ENCODE data around the gene S100A5. TPM values are rescaled to one million over a fixed set of nuclear protein-coding genes. Genes with fewer than 3 reads are reported as not detected.

S100A5 gene
- total and polyA plus RNA-seq, 7 experiments from 2014 or later, result 0.78 to 2.0 (median 1.2) TPM; not detected in 2

DNA sequence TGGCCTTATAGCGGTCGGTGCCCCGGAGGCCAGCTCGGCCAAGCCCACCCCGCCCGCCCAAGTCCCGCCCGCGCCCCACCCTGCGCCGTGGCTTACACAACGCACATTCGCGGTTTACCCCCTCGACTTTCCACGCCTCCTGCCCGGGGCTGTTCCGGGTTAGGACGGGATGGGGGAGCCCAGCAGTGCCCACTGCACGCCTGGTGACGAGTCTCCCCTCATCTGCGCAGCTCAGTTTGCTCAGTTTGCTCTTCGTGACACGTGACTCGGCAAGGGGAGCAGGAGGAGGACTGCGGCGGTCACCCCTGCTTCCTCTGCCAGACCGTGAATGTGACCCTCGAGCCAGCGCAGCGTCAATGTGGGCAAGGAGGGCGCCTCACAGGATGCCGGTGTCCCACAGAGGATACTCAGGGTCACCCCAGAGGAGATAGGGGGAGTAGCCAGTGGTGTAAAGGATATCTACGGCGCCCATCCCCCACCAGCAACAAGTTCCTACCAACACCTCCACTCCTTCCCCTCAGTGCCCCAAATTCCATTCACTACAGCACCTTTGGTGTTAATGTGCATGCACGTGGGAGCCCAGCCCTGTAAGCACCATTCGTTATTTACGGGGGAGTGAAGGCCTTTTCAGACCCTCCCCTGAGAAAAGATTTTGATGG is 4.6 kb downstream of the S100A5 start:
- Histone ChIP-seq H3K4me1 (ENCODE audit: control insufficient read depth in 2 of 2, insufficient read depth in 2 of 2, low read length in 2 of 2) (peaks cover 71% of the 10 kb centered on the region in 2 donors), H3K4me3 (ENCODE audit: low read length) (peak overlapping the region; percentile 95), H3K36me3 (ENCODE audit: control insufficient read depth in 2 of 3, insufficient read depth in 3 of 3, low read length in 3 of 3) (peaks cover 0 to 3% (median 0%) of the 10 kb centered on the region in 3 experiments), H3K9me3 (ENCODE audit: control insufficient read depth in 2 of 3, low read length in 3 of 3) (no peaks in the 10 kb centered on the region), H3K27me3 (ENCODE audit: control insufficient read depth in 2 of 2, insufficient read depth in 2 of 2, low read length in 2 of 2) (no peaks in the 10 kb centered on the region), H3K27ac (ENCODE audit: low read depth, low read length) (peak overlapping the region; percentile 98)
- no peaks in the 10 kb centered on the region for H3K27me3 Mint-ChIP-seq
- ChIA-PET CTCF (interaction anchor here (0.7 to 6.1 kb wide), 6 partner anchors 9 to 34 kb away, joined by 3 to 139 read pairs (median 8); partner anchors contain the start of gene S100A4), POLR2A (interaction anchor here (0.5 to 7.3 kb wide), 15 partner anchors 8 to 388 kb away, joined by 3 to 268 read pairs (median 3); partner anchors contain the start of genes CHTOP, S100A4 and S100A5)
- peaks cover 60 to 88% (median 83%) of the 10 kb centered on the region in 7 donors for H3K4me1 Mint-ChIP-seq
- ATAC-seq, result peak; percentile 86
- peak overlapping the region; percentile 94 to 99 (median 98) for H3K27ac Mint-ChIP-seq
- intact Hi-C loops (cut with micrococcal nuclease), result loop anchor here (1.0 to 10.0 kb wide), 4 partner anchors 9 to 459 kb away; partner anchors contain the start of genes S100A4 (in 2 of the 2), CREB3L4 (in 1 of the 2), RPS27 (in 1 of the 2) and SLC39A1 (in 1 of the 2)
- peak; percentile 61 to 88 (median 79) for DNase-seq
- H3K9me3 Mint-ChIP-seq, result no peaks in the 10 kb centered on the region
- H3K4me3 Mint-ChIP-seq, result peak overlapping the region; percentile 92 to 97 (median 96)
- peaks cover 0 to 30% (median 0%) of the 10 kb centered on the region in 5 donors for H3K36me3 Mint-ChIP-seq

DNA sequence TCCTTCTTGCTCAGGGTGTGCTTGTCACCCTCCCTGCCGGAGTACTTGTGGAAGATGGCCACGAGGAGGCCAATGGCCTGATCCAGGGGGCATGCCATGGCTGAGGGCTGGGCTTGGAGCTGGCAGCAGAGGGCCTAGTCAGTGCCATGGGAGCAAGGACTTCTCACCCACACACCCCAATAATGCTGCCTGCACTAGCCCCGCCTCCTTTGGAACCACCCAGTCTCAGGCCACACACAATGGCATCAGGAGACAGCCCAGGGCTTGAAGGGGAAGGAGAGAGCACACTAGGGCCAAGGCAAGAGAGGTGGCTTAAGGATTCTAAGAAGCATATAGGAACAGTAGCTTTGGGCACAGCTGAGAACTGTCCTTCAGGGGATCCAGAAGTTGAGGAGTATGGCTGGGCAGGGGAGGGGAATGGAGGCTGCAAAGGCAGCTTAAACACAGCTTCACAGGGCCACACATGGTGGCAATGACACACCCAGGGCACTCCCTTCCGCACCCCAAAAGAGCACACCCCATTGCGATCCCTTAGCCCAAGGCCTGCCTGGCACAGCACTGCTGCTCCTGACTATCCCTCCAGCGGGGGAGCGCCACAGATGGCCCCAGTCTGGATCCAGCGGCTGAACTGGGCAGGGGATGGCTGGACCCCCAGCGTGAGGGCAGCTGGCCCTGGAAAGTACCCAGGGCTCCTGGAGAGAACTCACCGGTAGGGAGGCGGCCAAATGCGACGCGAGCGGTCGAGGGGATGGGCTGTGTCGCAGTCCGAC is 5.3 kb downstream of the S100A5 start, which contains the start of gene S100A6:
Gene S100A6, minus strand, starts transcription at position 750 of the 770 bp plus-strand sequence. Its CDS starts 652 bp downstream, at position 98.
- peaks cover 0 to 3% (median 0%) of the 10 kb centered on the region in 3 experiments for H3K36me3 ChIP-seq (ENCODE audit: control insufficient read depth in 2 of 3, insufficient read depth in 3 of 3, low read length in 3 of 3)
- Mint-ChIP-seq H3K9me3 (no peaks in the 10 kb centered on the region), H3K27ac (peak within 1 kb of the TSS; percentile 94 to 99 (median 98)), H3K27me3 (no peaks in the 10 kb centered on the region), H3K4me3 (peak within 1 kb of the TSS; percentile 94 to 98 (median 96)), H3K36me3 (peaks cover 0 to 32% (median 0%) of the 10 kb centered on the region in 5 donors), H3K4me1 (peaks cover 59 to 83% (median 81%) of the 10 kb centered on the region in 7 donors)
- intact Hi-C loops (cut with micrococcal nuclease), result loop anchor here (1.0 to 10.0 kb wide), 5 partner anchors 10 to 459 kb away; partner anchors contain the start of genes S100A4 (in 2 of the 2), CREB3L4 (in 1 of the 2), RPS27 (in 1 of the 2) and SLC39A1 (in 1 of the 2)
- peak within 1 kb of the TSS; percentile 95 for H3K4me3 ChIP-seq (ENCODE audit: low read length)
- DNase-seq (peak in 8 of 9 donors; percentile 34 to 59 (median 46)), ATAC-seq (peak; percentile 60)
- no peaks in the 10 kb centered on the region for H3K27me3 ChIP-seq (ENCODE audit: control insufficient read depth in 2 of 2, insufficient read depth in 2 of 2, low read length in 2 of 2)
- CTCF ChIA-PET, result interaction anchor here (0.5 to 6.1 kb wide), 12 partner anchors 9 to 648 kb away, joined by 3 to 139 read pairs (median 5); partner anchors contain the start of genes S100A2 and S100A4
- peak within 1 kb of the TSS; percentile 98 for H3K27ac ChIP-seq (ENCODE audit: low read depth, low read length)
- peaks cover 64 to 69% of the 10 kb centered on the region in 2 donors for H3K4me1 ChIP-seq (ENCODE audit: control insufficient read depth in 2 of 2, insufficient read depth in 2 of 2, low read length in 2 of 2)
- POLR2A ChIA-PET, result interaction anchor here (0.5 to 7.3 kb wide), 20 partner anchors 8 to 388 kb away, joined by 3 to 268 read pairs (median 3); partner anchors contain the start of genes CHTOP, S100A4 and S100A5
- no peaks in the 10 kb centered on the region for H3K9me3 ChIP-seq (ENCODE audit: control insufficient read depth in 2 of 3, low read length in 3 of 3)

DNA sequence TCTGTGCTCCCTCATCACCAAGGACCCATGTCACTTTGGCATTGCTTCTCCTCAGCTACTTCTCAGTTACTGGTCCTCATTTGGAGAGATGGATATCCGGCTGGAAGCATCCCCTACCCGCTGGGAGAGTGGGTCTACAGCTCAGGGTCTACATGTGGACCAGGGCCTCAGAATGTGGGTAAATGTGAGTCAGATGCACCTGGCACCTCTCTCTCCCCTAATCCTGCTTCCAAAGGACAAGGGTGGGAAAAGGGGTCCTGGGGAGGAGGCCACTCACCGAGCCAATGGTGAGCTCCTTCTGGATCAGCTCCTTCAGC is 5.9 kb downstream of the S100A5 start:
- peak overlapping the region; percentile 98 for H3K27ac ChIP-seq (ENCODE audit: low read depth, low read length)
- H3K27me3 ChIP-seq (ENCODE audit: control insufficient read depth in 2 of 2, insufficient read depth in 2 of 2, low read length in 2 of 2), result no peaks in the 10 kb centered on the region
- ChIA-PET POLR2A (interaction anchor here (0.7 to 7.3 kb wide), 16 partner anchors 8 to 389 kb away, joined by 3 to 268 read pairs (median 3); partner anchors contain the start of genes CHTOP, S100A4 and S100A5), CTCF (interaction anchor here (0.5 to 6.1 kb wide), 11 partner anchors 9 to 649 kb away, joined by 3 to 139 read pairs (median 5); partner anchors contain the start of genes S100A2 and S100A4)
- peak overlapping the region; percentile 95 for H3K4me3 ChIP-seq (ENCODE audit: low read length)
- peaks cover 0 to 26% (median 0%) of the 10 kb centered on the region in 5 donors for H3K36me3 Mint-ChIP-seq
- peaks cover 54 to 78% (median 76%) of the 10 kb centered on the region in 7 donors for H3K4me1 Mint-ChIP-seq
- no peak for ATAC-seq
- intact Hi-C loops (cut with micrococcal nuclease), result loop anchor here (1.0 to 10.0 kb wide), 5 partner anchors 97 to 460 kb away; partner anchors contain the start of genes CHTOP (in 1 of the 2), CREB3L4 (in 1 of the 2), RPS27 (in 1 of the 2) and SLC39A1 (in 1 of the 2)
- no peaks in the 10 kb centered on the region for H3K9me3 ChIP-seq (ENCODE audit: control insufficient read depth in 2 of 3, low read length in 3 of 3)
- no peaks in the 10 kb centered on the region for H3K9me3 Mint-ChIP-seq
- H3K4me1 ChIP-seq (ENCODE audit: control insufficient read depth in 2 of 2, insufficient read depth in 2 of 2, low read length in 2 of 2), result peaks cover 59 to 64% of the 10 kb centered on the region in 2 donors
- peak overlapping the region; percentile 86 to 99 (median 96) for H3K27ac Mint-ChIP-seq
- no peaks in the 10 kb centered on the region for H3K27me3 Mint-ChIP-seq
- H3K36me3 ChIP-seq (ENCODE audit: control insufficient read depth in 2 of 3, insufficient read depth in 3 of 3, low read length in 3 of 3), result peaks cover 0 to 3% (median 0%) of the 10 kb centered on the region in 3 experiments
- peak overlapping the region; percentile 91 to 98 (median 96) for H3K4me3 Mint-ChIP-seq
- no peak for DNase-seq

DNA sequence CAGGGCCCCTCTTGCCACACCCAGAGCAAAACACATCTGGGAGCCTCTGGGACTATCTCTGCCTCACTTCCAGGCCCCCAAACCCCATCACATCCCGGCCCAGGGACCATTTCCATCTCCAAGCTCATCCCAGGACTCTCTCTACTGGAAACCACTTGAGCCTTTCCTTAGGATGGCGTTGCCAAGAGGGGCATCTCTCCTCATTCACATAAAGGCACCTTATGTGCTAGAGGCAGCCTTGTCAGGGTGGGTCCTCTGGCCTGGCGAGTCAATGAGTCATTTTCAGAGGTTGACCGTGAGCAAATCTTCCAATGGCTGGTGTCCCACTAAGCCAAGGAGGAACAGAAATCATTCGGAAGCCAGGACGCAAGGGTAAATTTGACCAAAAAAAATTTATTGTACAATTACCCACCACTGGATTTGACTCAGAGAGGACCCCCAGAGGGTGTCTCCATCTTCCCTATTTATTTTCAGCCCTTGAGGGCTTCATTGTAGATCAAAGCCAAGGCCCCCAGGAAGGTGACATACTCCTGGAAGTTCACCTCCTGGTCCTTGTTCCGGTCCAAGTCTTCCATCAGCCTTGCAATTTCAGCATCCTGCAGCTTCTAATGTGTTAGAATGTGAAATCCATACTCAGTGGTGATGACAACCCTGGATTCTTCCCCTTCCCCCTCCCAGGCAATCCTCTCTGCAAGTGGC is 6.4 kb downstream of the S100A5 start:
- H3K4me3 ChIP-seq (ENCODE audit: low read length), result peak overlapping the region; percentile 95
- H3K9me3 ChIP-seq (ENCODE audit: control insufficient read depth in 2 of 3, low read length in 3 of 3), result no peaks in the 10 kb centered on the region
- Mint-ChIP-seq H3K36me3 (peaks cover 0 to 22% (median 0%) of the 10 kb centered on the region in 5 donors), H3K4me1 (peaks cover 49 to 75% (median 71%) of the 10 kb centered on the region in 7 donors), H3K27ac (peak overlapping the region; percentile 86 to 99 (median 96)), H3K4me3 (peak overlapping the region; percentile 91 to 98 (median 96)), H3K27me3 (no peaks in the 10 kb centered on the region), H3K9me3 (no peaks in the 10 kb centered on the region)
- no peak for ATAC-seq
- POLR2A ChIA-PET, result interaction anchor here (0.9 to 7.3 kb wide), 8 partner anchors 10 to 100 kb away, joined by 3 to 268 read pairs (median 7); partner anchors contain the start of genes CHTOP, S100A4 and S100A5
- peaks cover 0 to 3% (median 0%) of the 10 kb centered on the region in 3 experiments for H3K36me3 ChIP-seq (ENCODE audit: control insufficient read depth in 2 of 3, insufficient read depth in 3 of 3, low read length in 3 of 3)
- intact Hi-C loops (cut with micrococcal nuclease), result loop anchor here (5.0 to 10.0 kb wide), 3 partner anchors 98 to 460 kb away; partner anchors contain the start of genes CHTOP (in 1 of the 2), CREB3L4 (in 1 of the 2), RPS27 (in 1 of the 2) and SLC39A1 (in 1 of the 2)
- peaks cover 54 to 59% of the 10 kb centered on the region in 2 donors for H3K4me1 ChIP-seq (ENCODE audit: control insufficient read depth in 2 of 2, insufficient read depth in 2 of 2, low read length in 2 of 2)
- CTCF ChIA-PET, result interaction anchor here (0.7 to 6.1 kb wide), 10 partner anchors 8 to 44 kb away, joined by 3 to 139 read pairs (median 4); partner anchors contain the start of genes S100A2 and S100A4
- peak overlapping the region; percentile 98 for H3K27ac ChIP-seq (ENCODE audit: low read depth, low read length)
- H3K27me3 ChIP-seq (ENCODE audit: control insufficient read depth in 2 of 2, insufficient read depth in 2 of 2, low read length in 2 of 2), result no peaks in the 10 kb centered on the region
- no peak for DNase-seq

DNA sequence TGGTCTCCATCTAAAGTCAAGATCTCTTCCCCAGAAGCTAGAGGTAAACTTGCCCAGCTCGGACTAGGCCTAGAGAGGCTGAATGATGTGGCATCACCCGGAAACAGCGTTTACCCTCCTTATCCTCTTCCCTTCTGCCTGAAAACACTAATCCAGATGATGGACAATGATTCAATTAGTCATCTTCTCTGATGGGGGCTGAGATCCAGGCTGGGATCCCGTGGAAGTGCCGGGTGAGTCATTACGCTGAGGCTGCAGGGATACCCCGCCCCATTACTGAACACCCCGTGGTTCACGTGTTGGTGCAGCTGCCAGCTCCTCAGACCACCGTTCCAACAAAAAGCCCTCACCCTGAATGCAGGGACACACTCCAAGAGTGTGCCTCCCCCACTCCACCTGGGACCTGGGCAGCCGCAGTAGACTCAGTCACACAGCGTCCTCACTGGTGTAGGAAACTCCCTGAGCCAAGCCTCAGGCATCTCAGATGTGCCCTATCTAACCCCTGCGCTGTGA is 7.0 kb downstream of the S100A5 start:
- POLR2A ChIA-PET, result interaction anchor here (1.0 to 7.3 kb wide), 7 partner anchors 10 to 133 kb away, joined by 4 to 268 read pairs (median 16); partner anchors contain the start of genes S100A2, S100A4 and S100A5
- DNase-seq, result no peak
- peak overlapping the region; percentile 98 for H3K27ac ChIP-seq (ENCODE audit: low read depth, low read length)

More for the DNA sequence above, 7.0 kb downstream of the S100A5 start:
- H3K4me3 ChIP-seq (ENCODE audit: low read length), result peak overlapping the region; percentile 49
- peak overlapping the region; percentile 77 to 98 (median 96) for H3K4me3 Mint-ChIP-seq
- CTCF ChIA-PET, result interaction anchor here (0.6 to 6.1 kb wide), 13 partner anchors 8 to 218 kb away, joined by 3 to 139 read pairs (median 6); partner anchors contain the start of genes S100A2 and S100A4
- peak overlapping the region; percentile 86 to 99 (median 96) for H3K27ac Mint-ChIP-seq
- H3K36me3 Mint-ChIP-seq, result peaks cover 0 to 24% (median 0%) of the 10 kb centered on the region in 5 donors
- no peak for ATAC-seq
- no peaks in the 10 kb centered on the region for H3K9me3 ChIP-seq (ENCODE audit: control insufficient read depth in 2 of 3, low read length in 3 of 3)
- intact Hi-C loops (cut with micrococcal nuclease), result loop anchor here (1.0 to 10.0 kb wide), 9 partner anchors 13 to 461 kb away; partner anchors contain the start of genes CHTOP (in 1 of the 2), CREB3L4 (in 1 of the 2), ILF2 (in 1 of the 2) and RPS27 (in 1 of the 2)
- H3K27me3 ChIP-seq (ENCODE audit: control insufficient read depth in 2 of 2, insufficient read depth in 2 of 2, low read length in 2 of 2), result no peaks in the 10 kb centered on the region
- H3K4me1 Mint-ChIP-seq, result peaks cover 48 to 77% (median 70%) of the 10 kb centered on the region in 7 donors
- no peaks in the 10 kb centered on the region for H3K9me3 Mint-ChIP-seq
- no peaks in the 10 kb centered on the region for H3K27me3 Mint-ChIP-seq
- H3K4me1 ChIP-seq (ENCODE audit: control insufficient read depth in 2 of 2, insufficient read depth in 2 of 2, low read length in 2 of 2), result peaks cover 53 to 59% of the 10 kb centered on the region in 2 donors
- H3K36me3 ChIP-seq (ENCODE audit: control insufficient read depth in 2 of 3, insufficient read depth in 3 of 3, low read length in 3 of 3), result peaks cover 0 to 3% (median 0%) of the 10 kb centered on the region in 3 experiments

All from naive thymus-derived CD4-positive, alpha-beta T cell (primary cell).